Measurements from ENCODE around the gene C1orf53.
"Not testable (repeated sequence)": the region's sequence is repeated elsewhere in the genome, so short reads cannot be mapped to it uniquely, and the experiment has no call there.

The C1orf53 gene

DNA sequence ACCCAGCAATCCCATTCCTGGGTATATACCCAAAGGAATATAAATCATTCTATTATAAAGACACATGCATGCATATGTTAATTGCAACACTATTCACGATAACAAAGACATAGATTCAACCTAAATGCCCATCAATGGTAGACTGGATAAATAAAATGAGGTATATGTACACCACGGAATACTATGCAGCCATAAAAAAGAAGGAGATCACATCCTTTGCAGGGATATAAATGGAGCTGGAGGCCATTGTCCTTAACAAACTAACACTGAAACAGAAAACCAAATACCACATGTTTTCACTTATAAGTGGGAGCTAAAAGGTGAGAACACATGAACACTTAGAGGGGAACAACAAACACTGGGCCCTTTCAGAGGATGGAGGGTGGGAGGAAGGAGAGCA, 46.7 kb upstream of the C1orf53 start:
- H3K36me3 ChIP-seq (ENCODE audit: control insufficient read depth in 2 of 2, insufficient read depth in 1 of 2, low read length in 2 of 2); H3K4me3 ChIP-seq (ENCODE audit: low read depth, low read length); POLR2A ChIA-PET; H3K9me3 ChIP-seq (ENCODE audit: control insufficient read depth, insufficient read depth, low read depth, low read length); H3K4me1 ChIP-seq (ENCODE audit: control insufficient read depth, insufficient read depth, low read length); H3K27ac ChIP-seq (ENCODE audit: extremely low read depth, low read depth, low read length): not testable (repeated sequence)
- CTCF ChIA-PET = interaction anchor here (0.6 to 1.1 kb wide), 2 partner anchors 13 to 87 kb away, joined by 4 to 8 read pairs; no protein-coding TSS in a partner anchor
- TF ChIP-seq ZNF146 (tag by site-specific recombination; IDR thresholded peaks at IDR 0.05) = peak; percentile 69

DNA sequence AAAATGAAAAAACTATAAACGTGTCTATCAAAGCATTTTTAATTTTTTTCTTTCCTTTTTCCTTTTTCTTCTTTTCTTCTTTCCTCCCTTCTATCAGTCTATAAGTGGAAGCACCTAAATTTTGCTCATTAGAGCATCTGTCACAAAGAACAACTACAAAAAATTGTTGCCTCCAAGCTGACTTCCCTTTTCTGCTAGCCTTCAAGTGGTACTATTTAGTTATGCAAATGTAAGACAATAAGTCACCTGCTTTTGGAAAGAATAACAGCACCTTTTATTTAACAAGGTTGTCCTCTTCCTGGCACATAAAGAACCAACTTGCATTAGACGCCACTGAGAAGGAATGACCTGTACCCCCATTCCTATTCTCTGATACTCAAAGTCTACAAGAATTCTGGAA, 45.0 kb upstream of the C1orf53 start:
- Histone ChIP-seq H3K36me3 (ENCODE audit: control insufficient read depth in 2 of 2, insufficient read depth in 1 of 2, low read length in 2 of 2) (no peaks in the 10 kb centered on the region), H3K4me3 (ENCODE audit: low read depth, low read length) (no peak overlapping the region), H3K9me3 (ENCODE audit: control insufficient read depth, insufficient read depth, low read depth, low read length) (no peaks in the 10 kb centered on the region), H3K27ac (ENCODE audit: extremely low read depth, low read depth, low read length) (no peak overlapping the region), H3K4me1 (ENCODE audit: control insufficient read depth, insufficient read depth, low read length) (no peaks in the 10 kb centered on the region)
- CTCF ChIA-PET = no interaction called here
- TF ChIP-seq ZNF785 (tag by site-specific recombination; IDR thresholded peaks at IDR 0.05) = no peak
- TF ChIP-seq ZNF548 (tag by site-specific recombination; IDR thresholded peaks at IDR 0.05) = no peak
- POLR2A ChIA-PET = no interaction called here

DNA sequence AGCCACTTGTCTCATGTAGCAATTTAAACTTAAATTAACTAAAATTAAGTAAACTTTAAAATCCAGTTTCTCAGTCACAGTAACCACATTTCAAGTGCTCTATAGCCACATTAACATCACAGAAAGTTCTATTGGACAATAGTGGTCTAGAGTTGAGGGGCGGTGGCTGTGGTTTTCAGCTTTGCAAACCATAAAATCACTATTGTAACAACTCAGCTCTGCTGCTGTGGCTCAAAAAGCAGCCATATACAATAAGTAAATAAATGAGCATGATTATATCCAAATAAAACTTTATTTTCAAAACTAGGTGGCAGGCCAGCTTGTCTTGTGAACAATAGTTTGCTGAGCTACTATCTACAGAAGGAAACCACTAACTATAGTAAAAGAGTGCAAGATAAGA, 43.4 kb upstream of the C1orf53 start:
- Histone ChIP-seq H3K4me1 (ENCODE audit: control insufficient read depth, insufficient read depth, low read length) (no peaks in the 10 kb centered on the region), H3K27ac (ENCODE audit: extremely low read depth, low read depth, low read length) (no peak overlapping the region), H3K36me3 (ENCODE audit: control insufficient read depth in 2 of 2, insufficient read depth in 1 of 2, low read length in 2 of 2) (no peaks in the 10 kb centered on the region), H3K4me3 (ENCODE audit: low read depth, low read length) (no peak overlapping the region), H3K9me3 (ENCODE audit: control insufficient read depth, insufficient read depth, low read depth, low read length) (no peaks in the 10 kb centered on the region)
- ChIA-PET POLR2A (no interaction called here), CTCF (interaction anchor here (1.4 kb wide), 1 partner anchor 9 kb away, joined by 9 read pairs; no protein-coding TSS in a partner anchor)
- TF ChIP-seq ZNF223 (tag by site-specific recombination; IDR thresholded peaks at IDR 0.05) = no peak
- TF ChIP-seq ZNF658 (tag by site-specific recombination; IDR thresholded peaks at IDR 0.05) = no peak
- no peak for TF ChIP-seq ZNF626 (tag by site-specific recombination; IDR thresholded peaks at IDR 0.05)
- no peak for TF ChIP-seq EGR2 (tag by site-specific recombination; IDR thresholded peaks at IDR 0.05; ENCODE audit: low read depth)
- TF ChIP-seq ZNF660 (tag by site-specific recombination; IDR thresholded peaks at IDR 0.05) = no peak
- no peak for TF ChIP-seq ZFP37 (tag by site-specific recombination; IDR thresholded peaks at IDR 0.05)
- TF ChIP-seq, protein P1, sequence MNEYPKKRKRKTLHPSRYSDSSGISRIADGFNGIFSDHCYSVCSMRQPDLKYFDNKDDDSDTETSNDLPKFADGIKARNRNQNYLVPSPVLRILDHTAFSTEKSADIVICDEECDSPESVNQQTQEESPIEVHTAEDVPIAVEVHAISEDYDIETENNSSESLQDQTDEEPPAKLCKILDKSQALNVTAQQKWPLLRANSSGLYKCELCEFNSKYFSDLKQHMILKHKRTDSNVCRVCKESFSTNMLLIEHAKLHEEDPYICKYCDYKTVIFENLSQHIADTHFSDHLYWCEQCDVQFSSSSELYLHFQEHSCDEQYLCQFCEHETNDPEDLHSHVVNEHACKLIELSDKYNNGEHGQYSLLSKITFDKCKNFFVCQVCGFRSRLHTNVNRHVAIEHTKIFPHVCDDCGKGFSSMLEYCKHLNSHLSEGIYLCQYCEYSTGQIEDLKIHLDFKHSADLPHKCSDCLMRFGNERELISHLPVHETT (tag by site-specific recombination; IDR thresholded peaks at IDR 0.05) = no peak
- no peak for TF ChIP-seq ZNF510 (tag by site-specific recombination; IDR thresholded peaks at IDR 0.05; ENCODE audit: insufficient replicate concordance)
- TF ChIP-seq ZNF830 (tag by site-specific recombination; IDR thresholded peaks at IDR 0.05; ENCODE audit: low read depth) = no peak
- no peak for TF ChIP-seq MYNN (tag by site-specific recombination; IDR thresholded peaks at IDR 0.05; ENCODE audit: borderline replicate concordance)
- no peak for TF ChIP-seq ZIC2 (tag by site-specific recombination; IDR thresholded peaks at IDR 0.05)
- TF ChIP-seq, protein P2, sequence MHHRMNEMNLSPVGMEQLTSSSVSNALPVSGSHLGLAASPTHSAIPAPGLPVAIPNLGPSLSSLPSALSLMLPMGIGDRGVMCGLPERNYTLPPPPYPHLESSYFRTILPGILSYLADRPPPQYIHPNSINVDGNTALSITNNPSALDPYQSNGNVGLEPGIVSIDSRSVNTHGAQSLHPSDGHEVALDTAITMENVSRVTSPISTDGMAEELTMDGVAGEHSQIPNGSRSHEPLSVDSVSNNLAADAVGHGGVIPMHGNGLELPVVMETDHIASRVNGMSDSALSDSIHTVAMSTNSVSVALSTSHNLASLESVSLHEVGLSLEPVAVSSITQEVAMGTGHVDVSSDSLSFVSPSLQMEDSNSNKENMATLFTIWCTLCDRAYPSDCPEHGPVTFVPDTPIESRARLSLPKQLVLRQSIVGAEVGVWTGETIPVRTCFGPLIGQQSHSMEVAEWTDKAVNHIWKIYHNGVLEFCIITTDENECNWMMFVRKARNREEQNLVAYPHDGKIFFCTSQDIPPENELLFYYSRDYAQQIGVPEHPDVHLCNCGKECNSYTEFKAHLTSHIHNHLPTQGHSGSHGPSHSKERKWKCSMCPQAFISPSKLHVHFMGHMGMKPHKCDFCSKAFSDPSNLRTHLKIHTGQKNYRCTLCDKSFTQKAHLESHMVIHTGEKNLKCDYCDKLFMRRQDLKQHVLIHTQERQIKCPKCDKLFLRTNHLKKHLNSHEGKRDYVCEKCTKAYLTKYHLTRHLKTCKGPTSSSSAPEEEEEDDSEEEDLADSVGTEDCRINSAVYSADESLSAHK (tag by site-specific recombination; IDR thresholded peaks at IDR 0.05) = no peak
- TF ChIP-seq ZNF624 (tag by site-specific recombination; IDR thresholded peaks at IDR 0.05) = no peak
- TF ChIP-seq ZNF544 (tag by site-specific recombination; IDR thresholded peaks at IDR 0.05) = no peak
- TF ChIP-seq ZFP3 (tag by site-specific recombination; IDR thresholded peaks at IDR 0.05; ENCODE audit: low read depth) = no peak
- TF ChIP-seq YY1 (tag by site-specific recombination; IDR thresholded peaks at IDR 0.05) = no peak
- TF ChIP-seq, protein P3, sequence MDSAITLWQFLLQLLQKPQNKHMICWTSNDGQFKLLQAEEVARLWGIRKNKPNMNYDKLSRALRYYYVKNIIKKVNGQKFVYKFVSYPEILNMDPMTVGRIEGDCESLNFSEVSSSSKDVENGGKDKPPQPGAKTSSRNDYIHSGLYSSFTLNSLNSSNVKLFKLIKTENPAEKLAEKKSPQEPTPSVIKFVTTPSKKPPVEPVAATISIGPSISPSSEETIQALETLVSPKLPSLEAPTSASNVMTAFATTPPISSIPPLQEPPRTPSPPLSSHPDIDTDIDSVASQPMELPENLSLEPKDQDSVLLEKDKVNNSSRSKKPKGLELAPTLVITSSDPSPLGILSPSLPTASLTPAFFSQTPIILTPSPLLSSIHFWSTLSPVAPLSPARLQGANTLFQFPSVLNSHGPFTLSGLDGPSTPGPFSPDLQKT (IDR thresholded peaks at IDR 0.05; ENCODE audit: borderline replicate concordance, low read depth, low read length) = no peak
- no peak for TF ChIP-seq ZBTB11 (tag by site-specific recombination; conservative IDR thresholded peaks at IDR 0.05; ENCODE audit: low read depth)

Measured in HEK293 (cell line).